MCF 10A (cell line): ENCODE results near the gene URB1. TPM values are rescaled to one million over a fixed set of nuclear protein-coding genes. Genes with fewer than 3 reads are reported as not detected.
A peak's percentile ranks its signal among the peaks of the same experiment; 100 is the strongest.

Source experiments
- BruUV-seq: library from RNA; stranded (reverse); fragments of 400-500 nt; replicated peaks from 2 replicates; lab custom pipeline; 2021; lab: Mats Ljungman, UMichigan
- CTCF ChIA-PET: fragments of 300-600 bp; sonication (Branson Sonifier 250); formaldehyde crosslinking; extraction: SDS; loops from one replicate; lab custom pipeline; 2021; ENCODE audit warnings: antibody characterized with exemption, inconsistent platforms; lab: Yijun Ruan, JAX
- POLR2A ChIA-PET: fragments of 300-600, 350-650 bp; sonication (Branson Sonifier 250); formaldehyde crosslinking; extraction: SDS; loops from one replicate; lab custom pipeline; 2020; ENCODE audit warnings: antibody characterized with exemption, inconsistent platforms; lab: Yijun Ruan, JAX
- DNase-seq: peaks from one replicate; pipeline ENCODE4 v3.0.0-alpha.2; 2018; ENCODE audit not compliant: unreplicated experiment
- H3K27ac Mint-ChIP-seq: one replicate; pipeline ENCODE4 v1.8.0; 2022; ENCODE audit warnings: mild to moderate bottlenecking, low read depth, mixed read lengths; ENCODE audit not compliant: unreplicated experiment
- H3K27me3 Mint-ChIP-seq: one replicate; pipeline ENCODE4 v1.8.0; 2022; ENCODE audit warnings: mixed read lengths; ENCODE audit not compliant: insufficient read depth, unreplicated experiment
- H3K36me3 Mint-ChIP-seq: one replicate; pipeline ENCODE4 v1.8.0; 2022; ENCODE audit warnings: mild to moderate bottlenecking, moderate library complexity, mixed read lengths; ENCODE audit not compliant: insufficient read depth, unreplicated experiment
- H3K4me1 Mint-ChIP-seq: one replicate; pipeline ENCODE4 v1.8.0; 2022; ENCODE audit warnings: mixed read lengths; ENCODE audit not compliant: insufficient read depth, unreplicated experiment
- H3K4me3 Mint-ChIP-seq: one replicate; pipeline ENCODE4 v1.8.0; 2022; ENCODE audit warnings: mild to moderate bottlenecking, moderate library complexity, mixed read lengths; ENCODE audit not compliant: unreplicated experiment
- H3K9me3 Mint-ChIP-seq: one replicate; pipeline ENCODE4 v1.8.0; 2022; ENCODE audit warnings: mixed read lengths; ENCODE audit not compliant: unreplicated experiment
- CTCF ChIP-seq: fragments of 200-600 bp; IDR thresholded peaks from one replicate; pipeline ENCODE4 v1.8.0; 2022; ENCODE audit warnings: antibody characterized with exemption, mild to moderate bottlenecking; ENCODE audit not compliant: unreplicated experiment
- intact Hi-C: fragments of 100-400 bp; cut with micrococcal nuclease; formaldehyde crosslinking; loops from 2 replicates; pipeline ENCODE4 v1.14.1; 2022
- total RNA-seq: library from RNA; stranded (reverse); gene quantifications from 2 replicates; pipeline ENCODE4 v1.2.3, GENCODE V29; 2022

Gene URB1
- total RNA-seq, 1 experiment from 2014 or later: 43.5 TPM

DNA sequence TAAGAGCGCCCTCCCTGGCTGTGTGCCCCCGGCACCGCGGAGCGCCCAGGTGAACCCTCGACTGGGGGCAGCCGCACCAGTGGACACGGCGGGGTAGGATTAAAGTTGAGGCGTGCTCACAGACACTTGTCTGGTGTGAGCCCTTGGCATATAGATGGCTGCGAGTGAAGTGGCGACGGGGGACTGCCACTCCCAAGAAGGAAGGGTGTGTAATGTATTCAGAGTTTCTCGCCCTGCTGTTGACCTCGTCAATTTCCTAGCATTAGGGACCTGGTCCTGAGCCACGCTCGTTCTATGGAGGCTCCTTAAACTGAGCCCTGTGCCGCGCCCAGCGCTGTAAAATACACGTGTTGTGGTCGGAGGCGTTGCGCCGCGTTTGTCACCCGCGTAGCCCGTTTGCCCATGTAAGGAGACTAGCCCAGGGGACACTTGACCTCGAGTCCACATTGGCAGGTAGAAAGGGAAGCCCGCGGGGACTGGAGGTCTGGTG, 20.2 kb upstream of the URB1 start:
- peak; percentile 58 for DNase-seq
- ChIA-PET CTCF (interaction anchor here (1.5 to 3.5 kb wide), 4 partner anchors 21 to 197 kb away, joined by 3 to 22 read pairs (median 10); partner anchors contain the start of gene URB1), POLR2A (interaction anchor here (0.7 to 7.1 kb wide), 18 partner anchors 9 to 315 kb away, joined by 3 to 97 read pairs (median 5); partner anchors contain the start of genes CFAP298, SYNJ1 and URB1)
- intact Hi-C loops: no loop called here
- TF ChIP-seq CTCF: no peak
- Mint-ChIP-seq H3K4me1 (peaks cover 46% of the 10 kb centered on the region), H3K36me3 (peaks cover 15% of the 10 kb centered on the region), H3K27ac (peak overlapping the region; percentile 81), H3K27me3 (no peaks in the 10 kb centered on the region), H3K4me3 (peak overlapping the region; percentile 97), H3K9me3 (no peaks in the 10 kb centered on the region)
- BruUV-seq: no TSS peak

- H3K36me3 Mint-ChIP-seq: peaks cover 15% of the 10 kb centered on the region
- CTCF ChIA-PET: interaction anchor here (0.7 to 2.7 kb wide), 5 partner anchors 9 to 157 kb away, joined by 3 to 15 read pairs (median 4); partner anchors contain the start of gene URB1
- no peaks in the 10 kb centered on the region for H3K9me3 Mint-ChIP-seq
- peak within 1 kb of the TSS; percentile 87 for H3K27ac Mint-ChIP-seq
- POLR2A ChIA-PET: interaction anchor here (0.6 to 7.1 kb wide), 17 partner anchors 10 to 360 kb away, joined by 3 to 97 read pairs (median 5); partner anchors contain the start of genes CFAP298, PAXBP1, SYNJ1 and URB1
- H3K4me3 Mint-ChIP-seq: peak within 1 kb of the TSS; percentile 97
- DNase-seq: peak; percentile 72
- no TSS peak for BruUV-seq
- peaks cover 44% of the 10 kb centered on the region for H3K4me1 Mint-ChIP-seq
- TF ChIP-seq CTCF: no peak
- intact Hi-C loops: no loop called here
- no peaks in the 10 kb centered on the region for H3K27me3 Mint-ChIP-seq
Measured at GRCh38 chr21:32412162-32413014, 19.6 kb upstream of the URB1 start, which contains the start of gene EVA1C. Gene EVA1C, plus strand, starts transcription at chr21:32412706. Its CDS starts 148 bp downstream, at chr21:32412854.

DNA sequence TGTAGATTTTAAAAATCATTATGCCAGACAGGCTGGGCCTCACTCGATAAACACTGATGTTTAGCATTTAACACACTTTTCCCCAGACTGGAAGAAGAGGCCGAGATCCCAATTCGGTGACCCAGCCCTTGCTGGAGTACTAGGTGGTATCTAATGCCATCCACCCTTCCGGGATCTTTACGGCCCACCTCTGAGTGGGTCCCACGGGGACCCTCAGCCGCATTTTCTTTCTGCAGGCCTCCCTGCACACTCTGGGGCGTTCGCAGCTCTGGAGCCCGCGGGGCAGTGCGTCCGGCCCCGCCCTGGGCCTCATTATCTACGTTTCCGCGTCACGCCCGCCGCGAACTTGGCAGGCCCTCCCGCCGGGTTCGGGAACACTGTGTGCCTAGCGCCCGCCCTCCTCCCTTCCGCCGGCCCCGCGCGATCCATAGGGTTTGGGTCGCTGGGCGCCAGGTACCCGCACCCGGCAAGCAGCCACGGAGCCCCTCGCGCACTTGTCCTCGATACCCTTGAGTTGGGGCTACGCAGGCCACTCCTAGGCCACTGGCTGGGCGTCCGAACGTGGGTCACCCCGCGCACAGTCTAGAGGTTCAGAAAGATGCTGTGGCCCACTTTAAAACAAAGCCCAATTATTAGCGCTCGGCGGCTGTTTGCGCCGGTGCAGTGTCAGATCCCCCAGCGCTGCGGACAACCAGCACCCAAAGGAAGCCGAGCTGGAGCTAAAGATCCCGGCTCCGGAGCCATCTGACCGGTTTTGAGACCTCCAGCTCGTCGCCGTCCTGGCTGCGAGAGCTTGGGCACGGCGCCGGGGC, 18.7 kb upstream of the URB1 start:
- Mint-ChIP-seq H3K36me3 (peaks cover 13% of the 10 kb centered on the region), H3K27ac (peak overlapping the region; percentile 87), H3K27me3 (no peaks in the 10 kb centered on the region), H3K4me1 (peaks cover 40% of the 10 kb centered on the region), H3K9me3 (no peaks in the 10 kb centered on the region), H3K4me3 (peak overlapping the region; percentile 97)
- ChIA-PET POLR2A (interaction anchor here (0.6 to 7.1 kb wide), 19 partner anchors 11 to 361 kb away, joined by 3 to 97 read pairs (median 4); partner anchors contain the start of genes CFAP298, PAXBP1, SYNJ1 and URB1), CTCF (interaction anchor here (0.7 to 1.4 kb wide), 7 partner anchors 8 to 119 kb away, joined by 3 to 9 read pairs (median 3); partner anchors contain the start of gene URB1)
- no peak for TF ChIP-seq CTCF
- TSS peak; percentile 63 for BruUV-seq
- intact Hi-C loops: no loop called here
- DNase-seq: peak; percentile 75
